GM12878 (cell line): ENCODE measurements around the gene GABRR1. TPM values are rescaled to one million over a fixed set of nuclear protein-coding genes. Genes with fewer than 3 reads are reported as not detected.

Experiments used
- ATAC-seq: fragments of 200-7000 bp; cut with Tn5 transposase; 3 replicates; pipeline ENCODE4 v1.9.1; 2020; ENCODE audit warnings: mild to moderate bottlenecking, moderate library complexity
- BruUV-seq: library from RNA; stranded (reverse); fragments of 400-500 nt; replicated peaks from 2 replicates; lab custom pipeline; 2021; lab: Mats Ljungman, UMichigan
- CTCF ChIA-PET: fragments of 300-600 bp; sonication (Branson Sonifier 250); formaldehyde crosslinking; extraction: SDS; loops from one replicate; lab custom pipeline; 2021; ENCODE audit warnings: inconsistent platforms; lab: Yijun Ruan, JAX
- POLR2A ChIA-PET: fragments of 350-600 bp; formaldehyde crosslinking; extraction: SDS; loops from one replicate; lab custom pipeline; 2021; ENCODE audit warnings: inconsistent platforms; lab: Charles Lee
- RAD21 ChIA-PET: fragments of 300-600 bp; sonication (Branson Sonifier 250); formaldehyde crosslinking; loops from one replicate; lab custom pipeline; 2023; ENCODE audit warnings: antibody characterized with exemption; ENCODE audit not compliant: unreplicated experiment; lab: Charles Lee
- SMC1A ChIA-PET: fragments of 300-600 bp; sonication (Branson Sonifier 250); formaldehyde crosslinking; loops from one replicate; lab custom pipeline; 2023; ENCODE audit not compliant: unreplicated experiment, uncharacterized antibody; lab: Charles Lee
- DNase-seq: peaks from one replicate; pipeline ENCODE4 v3.0.0-alpha.2; 2011; ENCODE audit warnings: low read depth, low spot score
- FAIRE-seq: peaks from 3 replicates; lab custom pipeline; 2011; peaks lifted over from hg19 to GRCh38; lab: Jason Lieb, UNC
- H2AFZ ChIP-seq: 2 replicates; pipeline ENCODE4 v1.6.0; 2011; ENCODE audit warnings: low read depth, low read length, control low read depth; ENCODE audit not compliant: control insufficient read depth
- H3K27ac ChIP-seq: 2 replicates; pipeline ENCODE4 v1.5.1; 2011; ENCODE audit warnings: control low read depth; ENCODE audit not compliant: control insufficient read depth, insufficient read depth
- H3K27me3 ChIP-seq, 2 experiments: replicated peaks in 1 of 2; 2 replicates each; pipeline versions ENCODE4 v1.6.0 to v1.6.1; 2011; ENCODE audit warnings: low read length in 1 of 2; ENCODE audit not compliant: control insufficient read depth in 2 of 2, insufficient read depth in 2 of 2
- H3K36me3 ChIP-seq, 2 experiments: 2 replicates each; pipeline ENCODE4 v1.5.1; 2011; ENCODE audit warnings: low read length in 1 of 2; ENCODE audit not compliant: control insufficient read depth in 2 of 2, insufficient read depth in 2 of 2
- H3K4me1 ChIP-seq: 2 replicates; pipeline ENCODE4 v1.6.1; 2011; ENCODE audit warnings: mild to moderate bottlenecking, low read length, moderate library complexity, mixed read lengths; ENCODE audit not compliant: control insufficient read depth, insufficient read depth
- H3K4me2 ChIP-seq: 2 replicates; pipeline ENCODE4 v1.6.0; 2011; ENCODE audit warnings: control low read depth; ENCODE audit not compliant: control insufficient read depth, insufficient read depth
- H3K4me3 ChIP-seq: fragments of 200-600 bp; sonication (generic); 2 replicates; pipeline ENCODE4 v1.5.1; 2016
- H3K79me2 ChIP-seq: 2 replicates; pipeline ENCODE4 v1.6.0; 2011; ENCODE audit warnings: low read length; ENCODE audit not compliant: control insufficient read depth, insufficient read depth
- H3K9ac ChIP-seq: 2 replicates; pipeline ENCODE4 v1.8.0; 2011; ENCODE audit warnings: low read length, control low read depth, mixed read lengths; ENCODE audit not compliant: control insufficient read depth, insufficient read depth
- H3K9me3 ChIP-seq: replicated peaks from 3 replicates; pipeline ENCODE4 v1.5.1; 2011; ENCODE audit warnings: mild to moderate bottlenecking, low read length; ENCODE audit not compliant: control insufficient read depth, insufficient read depth
- H4K20me1 ChIP-seq: 2 replicates; pipeline ENCODE4 v1.6.0; 2011; ENCODE audit not compliant: control insufficient read depth, insufficient read depth
- CBX3 ChIP-seq: fragments of 200-600 bp; sonication (generic); IDR thresholded peaks from 2 replicates; pipeline ENCODE4 v1.6.1; 2016; ENCODE audit warnings: low read depth, borderline replicate concordance
- EGR1 ChIP-seq, 2 experiments: IDR thresholded peaks; 1 replicate in 1 of 2; 2 replicates in 1 of 2; pipeline ENCODE4 v1.6.1; 2011 to 2012; ENCODE audit warnings: low read depth in 2 of 2, low read length in 2 of 2, borderline replicate concordance in 1 of 2, mild to moderate bottlenecking in 1 of 2, moderate library complexity in 1 of 2
- LARP7 ChIP-seq: fragments of 450-650 bp; IDR thresholded peaks from 2 replicates; pipeline ENCODE4 v1.6.1; 2017; ENCODE audit warnings: mild to moderate bottlenecking
- NBN ChIP-seq: fragments of 450-650 bp; IDR thresholded peaks from 2 replicates; pipeline ENCODE4 v1.6.1; 2016
- NR2F1 ChIP-seq: fragments of 450-650 bp; conservative IDR thresholded peaks from 2 replicates; pipeline ENCODE4 v1.6.1; 2017; ENCODE audit warnings: mild to moderate bottlenecking
- NRF1 ChIP-seq: conservative IDR thresholded peaks from 2 replicates; pipeline ENCODE4 v1.6.1; 2011; ENCODE audit warnings: mild to moderate bottlenecking, low read depth, low read length, improper control_type of control experiment
- SMARCA5 ChIP-seq: fragments of 450-650 bp; IDR thresholded peaks from 2 replicates; pipeline ENCODE4 v1.6.1; 2017; ENCODE audit warnings: mild to moderate bottlenecking
- WGBS: methylation state at CpG from one replicate; pipeline ENCODE4 v1.1.6; 2016; ENCODE audit warnings: low lambda C conversion rate; ENCODE audit not compliant: insufficient replicate concordance, insufficient coverage; ENCODE audit errors: missing lambda C conversion rate; 5-methylcytosine and 5-hydroxymethylcytosine counted together
- in situ Hi-C: fragments of 300-500 bp; cut with MboI; formaldehyde crosslinking; loops from 9 replicates; pipeline ENCODE4 v1.14.3; 2018; ENCODE audit warnings: mixed read lengths
- intact Hi-C: fragments of 100-400 bp; cut with micrococcal nuclease; formaldehyde crosslinking; loops from one replicate; pipeline ENCODE4 v1.14.2; 2022; ENCODE audit not compliant: unreplicated experiment
- polyA plus RNA-seq, 11 experiments: library from polyadenylated mRNA; depleted of rRNA in 4 of 11; unstranded in 6 of 11; stranded (reverse) in 5 of 11; fragments of >200 nt; fragmentation: Nextera tagmentation in 4 of 11; fragmentation: Illumina TruSeq in 1 of 11; extraction: Ambion mirVana in 4 of 11; extraction: Trizol in 1 of 11; gene quantifications; 1 replicate in 1 of 11; 2 replicates in 10 of 11; pipeline versions ENCODE4 v1.2.1 to v1.2.3, GENCODE V29; 2011 to 2016; ENCODE audit warnings: inconsistent platforms in 2 of 11, missing spikeins in 2 of 11, low read depth in 1 of 11
- total RNA-seq, 4 experiments: library from RNA; depleted of rRNA in 3 of 4; stranded (reverse); fragments of >200 nt in 3 of 4; fragmentation: Illumina TruSeq in 1 of 4; extraction: Trizol in 1 of 4; gene quantifications; 2 replicates each; pipeline versions ENCODE4 v1.2.1 to v1.2.3, GENCODE V29; 2013 to 2021
- TF ChIP-seq, protein P1 (sequence below): fragments of 450-650 bp; IDR thresholded peaks from 2 replicates; pipeline ENCODE4 v1.6.1; 2017; ENCODE audit warnings: mild to moderate bottlenecking, moderate library complexity
- TF ChIP-seq, protein P2 (sequence below): IDR thresholded peaks from 2 replicates; pipeline ENCODE4 v1.6.1; 2012; ENCODE audit warnings: low read depth, low read length, improper control_type of control experiment
- TF ChIP-seq, protein P3 (sequence below): IDR thresholded peaks from 2 replicates; pipeline ENCODE4 v1.6.1; 2011; ENCODE audit warnings: mild to moderate bottlenecking, low read depth, low read length, moderate library complexity; ENCODE audit not compliant: insufficient replicate concordance
- TF ChIP-seq, protein P4 (sequence below): fragments of 450-650 bp; conservative IDR thresholded peaks from 2 replicates; pipeline ENCODE4 v1.6.1; 2017; ENCODE audit warnings: mild to moderate bottlenecking, moderate library complexity

GABRR1 gene
- total and polyA plus RNA-seq, 10 of the 15 experiments (the other 5 are each of a cell fraction or from before 2014, with no cell fraction given): not detected

DNA sequence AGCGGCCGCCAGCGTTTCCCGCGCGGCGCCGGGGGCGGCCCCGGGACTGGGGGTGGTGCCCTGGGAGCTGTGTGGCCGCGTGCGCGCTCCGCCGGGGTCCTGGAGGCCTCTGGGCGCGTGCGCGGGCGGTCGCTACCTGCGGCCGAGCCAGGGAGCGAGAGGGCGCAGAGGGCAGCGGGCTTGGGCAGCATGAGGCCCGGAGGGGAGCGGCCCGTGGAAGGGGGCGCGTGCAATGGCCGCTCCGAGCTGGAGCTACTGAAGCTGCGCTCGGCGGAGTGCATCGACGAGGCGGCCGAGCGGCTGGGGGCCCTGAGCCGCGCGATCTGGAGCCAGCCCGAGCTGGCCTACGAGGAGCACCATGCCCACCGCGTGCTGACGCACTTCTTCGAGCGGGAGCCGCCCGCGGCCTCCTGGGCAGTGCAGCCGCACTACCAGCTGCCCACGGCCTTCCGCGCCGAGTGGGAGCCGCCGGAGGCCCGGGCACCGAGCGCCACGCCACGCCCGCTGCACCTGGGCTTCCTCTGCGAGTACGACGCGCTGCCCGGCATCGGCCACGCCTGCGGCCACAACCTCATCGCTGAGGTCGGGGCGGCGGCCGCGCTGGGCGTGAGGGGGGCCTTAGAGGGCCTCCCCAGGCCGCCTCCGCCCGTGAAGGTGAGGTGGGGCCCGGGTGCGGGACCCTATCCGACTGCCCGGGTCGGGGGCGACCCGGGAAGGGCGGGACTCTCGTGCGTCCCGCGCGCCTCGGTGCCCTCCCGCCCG lies 71.0 kb downstream of the GABRR1 start, which contains the start of gene PM20D2:
PM20D2 (plus strand) TSS at position 100 of the 762 bp plus-strand sequence; CDS start at position 190, 90 bp downstream.
- BruUV-seq: no TSS peak
- POLR2A ChIA-PET: interaction anchor here (0.8 to 5.2 kb wide), 4 partner anchors 65 to 202 kb away, joined by 3 to 71 read pairs (median 6); partner anchors contain the start of genes PNRC1 and RNGTT
- Histone ChIP-seq H3K4me1 (peaks cover 16% of the 10 kb centered on the region), H3K9me3 (no peaks in the 10 kb centered on the region; the same call in 2 of the 3 replicates), H3K36me3 (no peaks in the 10 kb centered on the region), H3K27ac (peak within 1 kb of the TSS; percentile 75), H3K27me3 (no peaks in the 10 kb centered on the region), H2AFZ (peak within 1 kb of the TSS; percentile 84), H4K20me1 (no peaks in the 10 kb centered on the region), H3K4me3 (peak within 1 kb of the TSS; percentile 71), H3K79me2 (peaks cover 13% of the 10 kb centered on the region), H3K9ac (peak within 1 kb of the TSS; percentile 80), H3K4me2 (peak within 1 kb of the TSS; percentile 96)
- FAIRE-seq (no peak), ATAC-seq (peak; percentile 84), DNase-seq (no peak)
- intact Hi-C loops: loop anchor here (1.0 to 5.0 kb wide), 2 partner anchors 65 to 206 kb away; partner anchors contain the start of gene UBE2J1
- under 1% methylated on average over 98 of the region's 102 CpGs for WGBS
- CTCF ChIA-PET: interaction anchor here (1.2 to 4.1 kb wide), 9 partner anchors 9 to 226 kb away, joined by 3 to 22 read pairs (median 5); partner anchors contain the start of gene PNRC1
- in situ Hi-C loops: no loop called here
- RAD21 ChIA-PET: interaction anchor here (1.0 to 3.5 kb wide), 13 partner anchors 10 to 210 kb away, joined by 3 to 26 read pairs (median 6); partner anchors contain the start of genes PNRC1 and RNGTT
- SMC1A ChIA-PET: interaction anchor here (0.8 to 6.1 kb wide), 12 partner anchors 11 to 277 kb away, joined by 3 to 37 read pairs (median 3); partner anchors contain the start of gene PNRC1
- peak; percentile 85 for TF ChIP-seq NR2F1
- TF ChIP-seq, protein P1, sequence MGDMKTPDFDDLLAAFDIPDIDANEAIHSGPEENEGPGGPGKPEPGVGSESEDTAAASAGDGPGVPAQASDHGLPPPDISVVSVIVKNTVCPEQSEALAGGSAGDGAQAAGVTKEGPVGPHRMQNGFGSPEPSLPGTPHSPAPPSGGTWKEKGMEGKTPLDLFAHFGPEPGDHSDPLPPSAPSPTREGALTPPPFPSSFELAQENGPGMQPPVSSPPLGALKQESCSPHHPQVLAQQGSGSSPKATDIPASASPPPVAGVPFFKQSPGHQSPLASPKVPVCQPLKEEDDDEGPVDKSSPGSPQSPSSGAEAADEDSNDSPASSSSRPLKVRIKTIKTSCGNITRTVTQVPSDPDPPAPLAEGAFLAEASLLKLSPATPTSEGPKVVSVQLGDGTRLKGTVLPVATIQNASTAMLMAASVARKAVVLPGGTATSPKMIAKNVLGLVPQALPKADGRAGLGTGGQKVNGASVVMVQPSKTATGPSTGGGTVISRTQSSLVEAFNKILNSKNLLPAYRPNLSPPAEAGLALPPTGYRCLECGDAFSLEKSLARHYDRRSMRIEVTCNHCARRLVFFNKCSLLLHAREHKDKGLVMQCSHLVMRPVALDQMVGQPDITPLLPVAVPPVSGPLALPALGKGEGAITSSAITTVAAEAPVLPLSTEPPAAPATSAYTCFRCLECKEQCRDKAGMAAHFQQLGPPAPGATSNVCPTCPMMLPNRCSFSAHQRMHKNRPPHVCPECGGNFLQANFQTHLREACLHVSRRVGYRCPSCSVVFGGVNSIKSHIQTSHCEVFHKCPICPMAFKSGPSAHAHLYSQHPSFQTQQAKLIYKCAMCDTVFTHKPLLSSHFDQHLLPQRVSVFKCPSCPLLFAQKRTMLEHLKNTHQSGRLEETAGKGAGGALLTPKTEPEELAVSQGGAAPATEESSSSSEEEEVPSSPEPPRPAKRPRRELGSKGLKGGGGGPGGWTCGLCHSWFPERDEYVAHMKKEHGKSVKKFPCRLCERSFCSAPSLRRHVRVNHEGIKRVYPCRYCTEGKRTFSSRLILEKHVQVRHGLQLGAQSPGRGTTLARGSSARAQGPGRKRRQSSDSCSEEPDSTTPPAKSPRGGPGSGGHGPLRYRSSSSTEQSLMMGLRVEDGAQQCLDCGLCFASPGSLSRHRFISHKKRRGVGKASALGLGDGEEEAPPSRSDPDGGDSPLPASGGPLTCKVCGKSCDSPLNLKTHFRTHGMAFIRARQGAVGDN: peak; percentile 65; the same call in 1 of the 2 replicates
- TF ChIP-seq, protein P2, sequence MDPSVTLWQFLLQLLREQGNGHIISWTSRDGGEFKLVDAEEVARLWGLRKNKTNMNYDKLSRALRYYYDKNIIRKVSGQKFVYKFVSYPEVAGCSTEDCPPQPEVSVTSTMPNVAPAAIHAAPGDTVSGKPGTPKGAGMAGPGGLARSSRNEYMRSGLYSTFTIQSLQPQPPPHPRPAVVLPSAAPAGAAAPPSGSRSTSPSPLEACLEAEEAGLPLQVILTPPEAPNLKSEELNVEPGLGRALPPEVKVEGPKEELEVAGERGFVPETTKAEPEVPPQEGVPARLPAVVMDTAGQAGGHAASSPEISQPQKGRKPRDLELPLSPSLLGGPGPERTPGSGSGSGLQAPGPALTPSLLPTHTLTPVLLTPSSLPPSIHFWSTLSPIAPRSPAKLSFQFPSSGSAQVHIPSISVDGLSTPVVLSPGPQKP: no peak
- TF ChIP-seq, protein P3, sequence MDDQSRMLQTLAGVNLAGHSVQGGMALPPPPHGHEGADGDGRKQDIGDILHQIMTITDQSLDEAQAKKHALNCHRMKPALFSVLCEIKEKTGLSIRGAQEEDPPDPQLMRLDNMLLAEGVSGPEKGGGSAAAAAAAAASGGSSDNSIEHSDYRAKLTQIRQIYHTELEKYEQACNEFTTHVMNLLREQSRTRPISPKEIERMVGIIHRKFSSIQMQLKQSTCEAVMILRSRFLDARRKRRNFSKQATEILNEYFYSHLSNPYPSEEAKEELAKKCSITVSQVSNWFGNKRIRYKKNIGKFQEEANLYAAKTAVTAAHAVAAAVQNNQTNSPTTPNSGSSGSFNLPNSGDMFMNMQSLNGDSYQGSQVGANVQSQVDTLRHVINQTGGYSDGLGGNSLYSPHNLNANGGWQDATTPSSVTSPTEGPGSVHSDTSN: no peak
- TF ChIP-seq CBX3: no peak
- TF ChIP-seq SMARCA5: peak; percentile 34; the same call in 1 of the 2 replicates
- TF ChIP-seq EGR1 (IDR thresholded peaks at IDR 0.05; ENCODE audit: borderline replicate concordance in 1 of 2, low read depth in 2 of 2, low read length in 2 of 2): peak in 1 of 2 experiments; percentile 49; a peak in 1 of 3 replicates
- TF ChIP-seq, protein P4, sequence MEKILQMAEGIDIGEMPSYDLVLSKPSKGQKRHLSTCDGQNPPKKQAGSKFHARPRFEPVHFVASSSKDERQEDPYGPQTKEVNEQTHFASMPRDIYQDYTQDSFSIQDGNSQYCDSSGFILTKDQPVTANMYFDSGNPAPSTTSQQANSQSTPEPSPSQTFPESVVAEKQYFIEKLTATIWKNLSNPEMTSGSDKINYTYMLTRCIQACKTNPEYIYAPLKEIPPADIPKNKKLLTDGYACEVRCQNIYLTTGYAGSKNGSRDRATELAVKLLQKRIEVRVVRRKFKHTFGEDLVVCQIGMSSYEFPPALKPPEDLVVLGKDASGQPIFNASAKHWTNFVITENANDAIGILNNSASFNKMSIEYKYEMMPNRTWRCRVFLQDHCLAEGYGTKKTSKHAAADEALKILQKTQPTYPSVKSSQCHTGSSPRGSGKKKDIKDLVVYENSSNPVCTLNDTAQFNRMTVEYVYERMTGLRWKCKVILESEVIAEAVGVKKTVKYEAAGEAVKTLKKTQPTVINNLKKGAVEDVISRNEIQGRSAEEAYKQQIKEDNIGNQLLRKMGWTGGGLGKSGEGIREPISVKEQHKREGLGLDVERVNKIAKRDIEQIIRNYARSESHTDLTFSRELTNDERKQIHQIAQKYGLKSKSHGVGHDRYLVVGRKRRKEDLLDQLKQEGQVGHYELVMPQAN: peak; percentile 58
- TF ChIP-seq NRF1: peak; percentile 54
- TF ChIP-seq LARP7: peak; percentile 94
- TF ChIP-seq NBN: no peak
